HTR-8/SVneo (cell line): Measurements from ENCODE around the gene POU2F1.
"Not testable (repeated sequence)": the region's sequence is repeated elsewhere in the genome, so short reads cannot be mapped to it uniquely, and the experiment has no call there.

ENCODE experiments used
- DNase-seq: peaks from one replicate; pipeline ENCODE4 v3.0.0; 2011; ENCODE audit warnings: low spot score, mixed read lengths; ENCODE audit not compliant: insufficient read length
- FAIRE-seq: peaks from 2 replicates; lab custom pipeline; 2011; peaks lifted over from hg19 to GRCh38; lab: Jason Lieb, UNC

The POU2F1 gene

DNA sequence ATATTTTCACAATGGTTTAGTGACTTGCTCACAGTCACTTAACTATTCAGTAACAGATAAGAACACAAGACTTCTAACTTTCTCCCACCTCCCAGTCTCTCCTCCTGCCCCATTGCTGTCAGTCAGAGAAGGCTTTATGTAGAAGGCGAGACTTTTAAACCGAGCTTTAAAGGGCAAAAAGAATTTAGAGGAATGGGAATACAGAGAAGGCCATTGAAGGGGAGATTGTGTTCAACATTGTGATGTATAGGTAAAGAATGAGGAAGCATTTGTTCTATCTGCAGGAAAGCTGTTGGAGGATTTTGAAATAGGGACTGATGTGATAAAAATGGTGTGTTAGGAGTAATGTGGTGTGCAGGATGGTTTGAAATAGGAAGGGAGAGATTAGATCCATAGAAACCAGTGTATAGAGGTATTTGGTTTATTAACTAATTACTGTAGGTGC lies 7.3 kb downstream of the POU2F1 start:
- FAIRE-seq (no peak), DNase-seq (no peak)

DNA sequence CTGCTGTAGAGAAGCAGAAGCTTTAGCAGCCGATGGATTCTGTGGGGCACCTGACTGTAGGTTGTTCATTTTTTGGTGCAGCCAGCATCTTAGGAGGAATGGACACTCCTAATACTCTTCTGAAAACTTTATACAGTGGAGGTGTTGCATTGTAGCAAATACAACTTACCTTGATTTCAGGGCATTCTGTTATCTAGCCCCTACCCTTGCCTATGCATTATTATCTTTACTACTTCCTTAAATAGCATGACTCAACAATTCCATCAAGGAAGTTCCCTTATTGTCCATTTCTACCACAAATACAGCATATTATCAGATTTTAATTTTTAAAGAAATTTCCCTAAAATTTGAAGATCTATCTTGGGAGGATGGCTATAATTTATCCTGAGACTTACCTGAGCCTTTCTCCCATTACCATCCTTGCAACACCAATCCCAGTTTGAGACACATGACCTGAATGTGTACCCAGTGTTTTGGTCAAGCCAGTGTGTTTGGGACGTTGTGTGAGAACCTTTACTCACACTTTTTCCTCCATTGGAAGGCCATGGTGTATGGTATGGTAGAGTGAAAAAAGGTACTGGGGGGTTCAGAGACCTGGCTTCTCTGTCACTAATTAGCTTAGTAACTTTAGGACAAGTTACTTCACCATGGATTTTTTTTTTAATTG lies 9.2 kb downstream of the POU2F1 start:
- FAIRE-seq (no peak), DNase-seq (no peak)

DNA sequence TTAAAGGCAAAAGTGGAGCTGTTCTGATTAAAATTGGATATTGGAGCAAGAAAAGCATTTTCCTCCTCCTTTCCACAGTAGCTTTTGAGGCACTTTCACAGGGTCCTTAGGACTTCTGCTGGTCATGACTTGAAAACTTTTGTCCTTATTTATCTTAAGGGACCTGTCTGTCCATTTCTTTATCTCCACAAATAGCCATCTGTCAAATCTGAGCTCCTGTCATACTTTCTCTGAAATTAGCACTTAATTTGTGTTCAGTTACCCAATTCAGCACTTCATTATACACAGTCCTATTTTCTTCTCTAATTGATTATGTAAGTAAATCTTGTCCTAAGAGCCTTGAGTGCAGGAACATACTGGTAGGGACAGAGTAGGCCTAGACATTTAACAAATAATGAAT lies 9.8 kb downstream of the POU2F1 start:
- no peak for FAIRE-seq
- no peak for DNase-seq

DNA sequence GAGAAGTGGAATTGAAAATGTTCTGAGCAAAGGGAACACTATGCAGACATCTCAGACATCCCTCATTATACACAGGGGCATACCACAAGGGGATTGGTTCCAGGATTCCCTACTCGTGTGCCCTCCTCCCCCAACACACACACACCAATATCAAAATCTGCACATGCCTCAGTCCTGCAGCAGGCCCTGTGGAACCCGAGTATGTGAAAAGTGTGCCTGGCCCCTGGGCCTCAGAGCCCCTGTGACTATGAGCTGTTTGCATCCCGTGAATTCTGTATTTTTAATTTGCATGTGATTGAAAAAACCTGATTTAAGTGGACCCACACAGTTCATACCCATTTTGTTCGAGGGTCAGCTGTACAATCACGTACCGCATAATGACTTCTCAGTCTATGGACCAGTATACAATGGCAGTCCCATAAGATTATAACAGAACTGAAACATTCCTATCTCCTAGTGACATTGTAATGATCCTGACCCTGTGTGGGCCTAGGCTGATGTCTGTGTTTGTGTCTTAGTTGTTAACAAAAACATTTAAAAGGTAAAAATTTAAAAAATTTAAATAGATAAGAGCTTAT lies 11.3 kb downstream of the POU2F1 start:
- no peak for DNase-seq

DNA sequence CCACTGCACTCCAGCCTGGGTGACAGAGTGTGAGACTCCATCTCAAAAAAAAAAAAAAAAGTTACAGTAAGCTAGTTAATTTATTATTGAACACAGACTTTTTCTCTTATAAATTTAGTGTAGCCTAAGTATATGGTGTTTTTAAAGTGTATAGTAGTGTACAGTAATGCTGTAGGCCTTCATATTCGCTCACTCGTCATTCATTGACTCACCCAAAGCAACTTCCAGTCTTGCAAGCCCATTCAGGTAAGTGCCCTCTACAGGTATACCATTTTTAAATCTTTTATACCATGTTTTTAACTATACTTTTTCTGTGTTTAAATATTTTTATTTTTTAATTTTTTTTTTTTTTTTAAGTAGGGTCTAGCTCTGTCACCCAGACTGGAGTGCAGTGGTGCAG lies 12.1 kb downstream of the POU2F1 start:
- no peak for DNase-seq
- FAIRE-seq, result no peak

More for the DNA sequence above, 11.3 kb downstream of the POU2F1 start:
- no peak for FAIRE-seq

DNA sequence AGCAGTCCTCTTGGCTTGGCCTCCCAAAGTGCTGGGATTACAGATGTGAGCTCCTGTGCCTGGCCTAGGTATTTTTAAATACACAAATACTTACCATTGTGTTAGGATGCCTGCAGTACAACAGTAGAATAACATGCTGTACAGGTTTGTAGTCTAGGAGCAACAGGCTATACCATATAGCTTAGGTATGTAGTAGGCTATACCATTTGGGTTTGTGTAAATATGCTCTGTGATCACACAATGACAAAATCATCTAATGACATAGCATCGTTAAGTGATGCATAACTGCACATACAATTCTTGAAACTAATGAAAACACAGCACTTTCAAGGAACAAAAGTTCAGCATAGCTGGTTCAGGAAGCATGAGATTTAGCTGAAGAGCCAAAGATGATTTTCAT lies 12.7 kb downstream of the POU2F1 start:
- DNase-seq, result no peak
- no peak for FAIRE-seq

DNA sequence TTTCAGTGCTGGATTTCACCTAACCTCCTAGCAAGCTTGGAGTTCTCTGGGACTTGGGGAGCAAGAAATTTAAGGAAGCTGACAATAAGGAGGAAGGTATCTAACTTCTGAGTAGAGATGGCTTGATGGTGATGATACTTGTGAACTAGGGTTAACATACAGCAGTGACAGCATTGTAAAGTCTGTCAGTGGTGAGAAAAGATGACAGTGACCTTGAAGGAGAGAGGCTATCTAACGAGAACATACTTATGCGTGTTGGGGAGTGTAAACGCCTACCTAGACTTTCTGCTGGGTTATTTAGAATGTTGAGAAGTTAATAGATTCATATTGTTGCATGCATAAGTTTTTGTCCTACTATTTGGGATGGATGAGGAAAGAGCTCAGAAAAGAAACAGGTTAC lies 16.3 kb downstream of the POU2F1 start:
- FAIRE-seq (no peak), DNase-seq (no peak)

DNA sequence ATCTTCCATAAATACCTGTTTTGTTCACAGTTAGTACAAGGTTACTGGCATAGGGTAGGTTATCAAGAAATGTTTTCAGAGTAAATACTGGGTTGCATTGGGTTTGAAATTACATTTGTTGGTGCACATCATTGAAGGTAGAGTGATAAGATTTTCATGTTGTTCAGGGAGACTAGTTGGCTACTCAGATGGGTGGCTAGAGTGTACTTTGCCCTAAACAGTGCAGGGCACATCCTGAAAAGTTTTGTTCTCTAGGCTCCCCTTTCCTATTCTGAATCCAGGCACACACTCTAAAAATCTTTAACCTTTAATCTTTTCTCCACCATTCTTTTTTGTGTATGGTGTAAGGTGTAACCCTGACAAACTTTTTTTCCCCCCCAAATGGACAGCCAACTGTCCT lies 18.0 kb downstream of the POU2F1 start:
- FAIRE-seq (no peak), DNase-seq (no peak)

DNA sequence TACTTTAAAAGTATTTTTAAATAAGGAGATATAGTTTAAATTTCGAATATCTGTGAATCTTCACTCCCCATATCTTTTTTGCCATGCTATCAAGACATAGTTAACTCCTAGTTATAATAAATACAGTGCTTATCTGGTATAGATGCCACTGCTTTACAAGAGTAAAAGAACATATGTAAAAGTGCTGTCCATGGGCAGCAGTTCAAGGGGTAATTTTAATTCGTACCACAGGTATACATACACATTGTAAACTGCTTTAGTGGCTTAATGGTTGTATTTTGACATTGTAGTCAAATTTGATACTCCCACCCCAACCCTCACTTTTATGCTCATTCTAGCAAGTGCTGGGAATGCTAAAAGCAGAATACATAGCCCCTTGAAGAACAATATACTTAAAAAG lies 18.6 kb downstream of the POU2F1 start:
- FAIRE-seq (no peak), DNase-seq (no peak)

DNA sequence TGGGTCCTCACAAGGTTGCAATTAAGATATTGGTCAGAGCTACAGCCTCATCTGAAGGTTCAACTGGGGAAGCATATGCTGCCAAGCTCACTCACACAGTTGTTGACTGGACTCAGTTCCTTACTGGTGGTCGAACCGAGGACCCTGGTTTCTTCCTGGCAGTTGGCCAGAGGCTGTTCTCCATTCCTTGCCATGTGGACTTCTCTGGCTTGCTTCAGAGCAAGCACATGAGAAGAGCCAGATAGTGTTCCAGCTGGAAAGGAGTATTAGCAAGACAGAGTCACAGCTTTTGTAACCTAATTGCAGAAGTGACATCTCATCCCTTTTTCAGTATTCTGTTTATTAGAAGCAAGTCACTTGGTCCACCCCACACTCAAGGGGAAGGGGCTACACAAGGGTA lies 23.6 kb downstream of the POU2F1 start:
- no peak for FAIRE-seq
- no peak for DNase-seq

DNA sequence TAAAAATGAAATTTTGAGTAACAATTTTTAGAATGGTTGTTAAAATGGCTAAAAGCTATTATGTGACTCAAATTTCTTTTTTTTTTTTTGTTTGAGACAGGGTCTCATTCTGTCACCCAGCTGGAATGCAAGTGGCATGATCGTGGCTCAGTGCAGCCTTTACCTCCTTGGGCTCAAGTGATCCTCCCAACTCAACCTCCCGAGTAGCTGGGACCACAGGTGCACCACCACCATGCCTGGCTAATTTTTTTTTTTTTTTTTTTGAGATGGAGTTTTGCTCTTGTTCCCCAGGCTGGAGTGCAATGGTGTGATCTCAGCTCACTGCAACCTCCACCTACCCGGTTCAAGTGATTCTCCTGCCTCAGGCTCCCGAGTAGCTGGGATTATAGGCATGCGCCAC lies 24.5 kb downstream of the POU2F1 start:
- not testable (repeated sequence) for FAIRE-seq, DNase-seq

DNA sequence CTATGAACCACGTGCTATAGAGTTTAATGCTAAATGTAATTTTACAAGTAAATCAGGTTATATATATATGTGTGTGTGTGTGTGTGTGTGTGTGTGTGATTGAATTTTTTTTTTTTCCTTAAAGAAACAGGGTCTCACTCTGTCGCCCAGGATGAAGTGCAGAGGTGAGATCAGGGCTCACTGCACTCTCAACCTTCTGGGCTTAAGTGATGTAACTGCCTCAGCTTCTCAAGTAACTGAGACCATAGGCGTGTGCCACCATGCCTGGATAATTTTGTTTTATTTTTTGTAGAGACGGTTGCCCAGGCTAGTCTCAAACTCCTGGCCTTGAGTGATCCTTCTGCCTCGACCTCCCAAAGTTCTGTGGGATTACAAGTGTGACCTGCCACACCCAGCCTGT lies 26.3 kb downstream of the POU2F1 start:
- FAIRE-seq (no peak), DNase-seq (no peak)

DNA sequence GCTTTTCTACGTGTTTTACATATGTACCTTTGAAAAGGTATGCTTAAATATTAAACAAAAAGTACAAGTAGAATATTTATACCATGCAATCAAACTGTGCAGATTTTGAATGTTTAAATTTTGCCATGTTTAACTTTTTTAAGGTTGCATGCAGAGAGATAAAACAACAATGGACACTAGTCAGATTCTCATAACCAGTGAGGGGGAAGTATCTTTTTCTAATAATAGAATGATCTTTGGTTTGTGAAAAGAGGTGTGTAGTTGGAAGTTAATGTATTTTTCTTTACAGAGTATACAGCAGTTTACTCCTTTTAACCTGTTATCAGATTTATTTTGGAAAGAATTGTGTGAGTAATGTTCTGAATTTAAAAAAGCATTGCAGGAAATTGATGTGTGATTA lies 27.1 kb downstream of the POU2F1 start:
- DNase-seq (no peak), FAIRE-seq (no peak)

DNA sequence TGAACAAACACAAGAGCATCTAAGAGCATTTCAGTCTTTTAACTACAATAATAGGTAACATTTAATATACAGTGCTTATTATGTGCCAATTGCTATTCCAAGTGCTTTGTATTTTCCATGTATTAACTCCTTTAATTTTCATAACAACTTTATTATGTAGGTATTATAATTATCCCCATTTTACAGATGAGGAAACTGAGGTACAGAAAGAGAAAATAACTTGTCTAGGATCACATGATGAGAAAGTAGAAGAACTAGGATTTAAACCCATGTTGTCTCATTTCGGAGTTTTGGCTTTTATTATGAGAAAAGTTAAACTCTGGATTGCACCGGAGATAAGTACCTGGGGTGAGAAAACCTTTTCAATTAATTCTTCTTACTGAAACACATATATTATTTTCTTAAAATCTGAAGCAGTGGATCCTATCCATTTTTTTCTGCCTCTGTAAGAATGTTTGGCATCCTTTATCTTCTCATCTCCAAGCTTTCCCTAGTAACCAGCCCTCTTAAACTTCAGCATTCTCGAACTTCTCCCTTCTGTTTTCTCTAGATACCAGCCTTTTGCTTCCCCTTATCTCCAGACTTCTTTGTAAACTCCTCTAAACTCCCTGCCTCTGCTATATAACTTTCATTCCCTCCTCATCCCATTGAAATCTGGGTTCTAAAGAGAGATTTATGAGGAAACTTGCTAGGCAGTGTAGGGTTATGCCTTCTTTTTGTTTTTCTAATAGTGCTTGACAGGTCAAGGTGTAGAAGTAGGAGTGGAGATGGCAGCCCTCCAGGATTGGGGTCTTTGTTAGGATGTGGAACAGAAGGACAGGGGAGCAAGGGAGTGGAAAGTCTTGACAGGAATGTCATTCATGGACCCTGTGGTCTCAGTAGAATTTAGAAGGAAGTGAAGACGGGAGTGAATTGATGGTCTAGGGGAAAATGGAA lies 28.3 kb downstream of the POU2F1 start:
- FAIRE-seq (no peak), DNase-seq (no peak)

DNA sequence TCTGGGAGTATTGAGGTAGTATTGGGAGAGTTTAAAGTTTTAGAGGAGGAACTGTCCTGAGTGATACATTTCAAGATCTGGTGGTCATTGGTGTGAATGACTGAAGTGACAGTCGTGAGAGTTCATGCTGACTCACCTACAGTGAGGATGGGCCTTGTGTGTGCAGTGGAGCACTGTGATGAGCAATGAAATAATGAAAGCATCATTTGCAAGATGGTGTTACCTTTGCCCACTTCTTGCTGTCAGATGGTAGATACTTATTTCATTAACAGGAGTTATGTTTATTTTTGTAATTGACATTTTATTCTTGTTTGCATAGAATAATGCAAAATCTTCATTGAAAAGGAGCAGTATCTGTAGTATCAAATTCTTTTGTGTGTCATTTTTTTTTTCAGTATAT lies 29.0 kb downstream of the POU2F1 start:
- FAIRE-seq (no peak), DNase-seq (no peak)

DNA sequence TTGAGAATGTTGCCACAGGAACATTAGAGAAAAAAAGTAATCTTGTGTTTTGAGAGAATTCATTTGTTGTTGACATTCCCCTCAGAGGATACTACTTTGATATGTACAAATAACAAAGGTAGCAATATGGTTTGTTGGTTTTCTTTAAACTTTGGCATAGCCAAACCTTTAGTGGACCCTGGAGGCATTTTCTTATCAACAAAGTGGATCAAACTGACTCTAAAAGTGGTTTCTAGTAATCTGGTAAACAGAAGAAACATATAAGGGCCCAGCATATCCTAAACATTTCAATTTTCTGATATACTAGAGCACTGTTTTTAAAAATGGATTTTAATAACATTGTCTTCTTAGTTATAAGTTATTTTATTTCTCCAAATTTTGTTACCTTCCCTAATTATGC lies 29.8 kb downstream of the POU2F1 start:
- FAIRE-seq (no peak), DNase-seq (no peak)

DNA sequence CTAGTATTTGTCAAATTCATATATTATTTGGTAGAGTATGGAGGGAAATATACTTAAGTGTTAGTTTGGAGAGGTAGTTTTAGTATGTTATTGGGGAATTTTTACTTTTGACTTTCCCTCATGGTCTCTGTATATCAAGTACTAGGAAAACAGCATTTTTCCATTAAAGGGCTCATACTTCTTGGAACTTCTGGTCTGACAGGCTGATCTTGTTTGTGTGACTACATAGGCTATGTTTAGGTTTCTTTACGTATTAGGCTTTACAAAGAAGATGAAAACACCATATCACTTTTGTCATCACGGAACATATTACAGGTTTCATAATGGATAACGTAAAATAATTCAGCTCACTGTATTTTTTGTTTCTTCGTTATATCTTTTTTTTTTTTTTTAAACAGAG lies 30.8 kb downstream of the POU2F1 start:
- DNase-seq (no peak), FAIRE-seq (no peak)

DNA sequence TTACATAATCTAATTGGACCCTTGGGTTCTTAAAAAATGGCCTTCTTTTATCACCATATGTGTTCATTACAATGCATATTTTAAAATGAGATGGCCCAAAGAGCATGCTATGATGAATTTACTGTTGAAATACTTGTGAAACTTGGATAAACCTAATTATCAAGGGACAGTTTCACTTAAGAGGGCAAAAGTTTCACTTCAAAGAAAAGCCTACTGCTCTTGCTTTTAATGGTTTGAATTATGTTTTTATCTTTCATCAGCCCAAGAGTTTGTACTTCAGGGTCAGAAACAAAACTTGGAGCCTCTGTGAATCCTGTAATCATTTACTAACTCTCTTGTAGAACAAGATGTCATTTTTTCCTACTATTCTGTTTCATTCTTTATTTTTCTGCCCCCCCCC lies 32.3 kb downstream of the POU2F1 start:
- no peak for DNase-seq
- FAIRE-seq, result no peak

DNA sequence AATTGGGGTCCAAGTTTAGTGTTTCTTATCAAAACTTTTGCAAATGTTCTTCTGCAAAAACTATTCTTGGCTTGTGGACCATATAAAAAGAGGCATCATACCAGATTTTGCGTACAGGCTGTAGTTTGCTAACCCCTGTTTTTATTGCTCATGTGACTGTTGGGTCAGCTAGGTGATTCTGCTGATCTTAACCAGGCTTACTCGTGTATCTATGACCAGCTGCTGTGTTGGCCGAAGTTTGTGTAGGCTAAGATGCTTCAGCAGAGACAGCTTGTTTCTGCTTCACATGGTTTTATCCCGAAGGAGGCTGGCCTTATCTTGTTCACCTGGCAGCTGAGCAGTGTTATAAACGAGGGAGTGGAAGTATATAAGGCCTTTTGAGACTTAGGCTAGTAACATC lies 38.2 kb downstream of the POU2F1 start:
- DNase-seq (no peak), FAIRE-seq (no peak)

DNA sequence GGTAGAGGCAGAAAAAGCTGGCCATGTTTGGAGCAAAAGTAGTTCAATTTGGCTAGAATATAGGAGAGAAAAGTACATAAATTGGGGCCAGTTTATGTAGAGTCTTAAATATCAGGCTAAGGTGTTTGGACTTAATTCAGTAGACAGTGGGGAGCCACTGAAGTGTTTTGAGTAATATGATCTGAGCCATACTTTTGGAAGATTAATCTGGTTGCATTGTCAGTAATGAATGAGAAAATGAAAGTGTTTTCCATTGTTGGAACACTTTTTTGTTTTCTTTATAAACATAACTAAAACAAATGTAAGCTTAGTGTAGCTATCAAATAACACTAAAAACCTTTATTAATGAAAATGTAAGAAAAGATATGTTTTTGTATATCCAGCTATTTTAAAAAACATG lies 42.1 kb downstream of the POU2F1 start:
- DNase-seq, result no peak
- FAIRE-seq, result no peak

DNA sequence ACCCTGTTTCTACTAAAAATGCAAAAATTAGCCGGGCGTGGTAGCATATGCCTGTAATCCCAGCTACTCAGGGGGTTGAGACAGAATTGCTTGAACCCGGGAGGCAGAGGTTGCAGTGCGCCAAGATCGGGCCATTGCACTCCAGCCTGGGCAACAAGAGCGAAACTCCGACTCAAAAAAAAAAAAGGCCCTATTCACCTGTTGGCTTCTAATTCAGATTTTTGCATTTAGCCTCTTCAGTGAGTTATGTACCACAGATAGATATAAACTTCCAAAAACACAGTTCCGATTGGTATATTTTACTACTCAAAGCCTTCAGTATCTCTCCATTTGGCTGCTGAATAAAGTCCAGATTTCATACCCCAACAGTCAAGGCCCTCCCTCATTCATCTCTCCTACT lies 42.7 kb downstream of the POU2F1 start:
- DNase-seq (no peak), FAIRE-seq (no peak)
